HEK293T (cell line): Measurements from ENCODE around the gene LRP1B.

Experiments used
- CTCF ChIA-PET: fragments of 350-600 bp; formaldehyde crosslinking; extraction: SDS; loops from one replicate; lab custom pipeline; 2021; ENCODE audit warnings: antibody characterized with exemption, inconsistent platforms; lab: Yijun Ruan, JAX
- POLR2A ChIA-PET: fragments of 350-600 bp; formaldehyde crosslinking; extraction: SDS; loops from one replicate; lab custom pipeline; 2020; ENCODE audit warnings: antibody characterized with exemption, inconsistent platforms; lab: Yijun Ruan, JAX
- DNase-seq: peaks from one replicate; pipeline ENCODE4 v3.0.0; 2012; ENCODE audit warnings: mixed read lengths; ENCODE audit errors: extremely low spot score
- ARNT ChIP-seq: fragments of 450-650 bp; IDR thresholded peaks from 2 replicates; pipeline ENCODE4 v1.6.1; 2017; ENCODE audit warnings: mild to moderate bottlenecking
- BHLHE40 ChIP-seq: fragments of 450-650 bp; IDR thresholded peaks from 2 replicates; pipeline ENCODE4 v1.6.1; 2016; ENCODE audit warnings: mild to moderate bottlenecking, moderate library complexity, borderline replicate concordance
- CTBP1 ChIP-seq: fragments of 450-650 bp; IDR thresholded peaks from 2 replicates; pipeline ENCODE4 v1.6.1; 2016; ENCODE audit warnings: borderline replicate concordance
- ELF4 ChIP-seq: fragments of 450-650 bp; IDR thresholded peaks from 2 replicates; pipeline ENCODE4 v1.6.1; 2017; ENCODE audit warnings: antibody characterized with exemption
- FOXA1 ChIP-seq: fragments of 450-650 bp; IDR thresholded peaks from 2 replicates; pipeline ENCODE4 v1.6.1; 2016; ENCODE audit warnings: mild to moderate bottlenecking
- FOXK2 ChIP-seq: fragments of 450-650 bp; IDR thresholded peaks from 2 replicates; pipeline ENCODE4 v1.6.1; 2016; ENCODE audit warnings: mild to moderate bottlenecking
- FOXM1 ChIP-seq: fragments of 450-650 bp; IDR thresholded peaks from 2 replicates; pipeline ENCODE4 v1.6.1; 2017; ENCODE audit warnings: mild to moderate bottlenecking, borderline replicate concordance
- HDGF ChIP-seq: fragments of 450-650 bp; IDR thresholded peaks from 2 replicates; pipeline ENCODE4 v1.6.1; 2017; ENCODE audit warnings: antibody characterized with exemption, borderline replicate concordance
- L3MBTL2 ChIP-seq: fragments of 450-650 bp; conservative IDR thresholded peaks from 2 replicates; pipeline ENCODE4 v1.6.1; 2016; ENCODE audit warnings: mild to moderate bottlenecking
- LEF1 ChIP-seq: fragments of 450-650 bp; IDR thresholded peaks from 2 replicates; pipeline ENCODE4 v1.6.1; 2017; ENCODE audit warnings: mild to moderate bottlenecking, borderline replicate concordance
- NFRKB ChIP-seq: fragments of 450-650 bp; IDR thresholded peaks from 2 replicates; pipeline ENCODE4 v1.6.1; 2016; ENCODE audit warnings: mild to moderate bottlenecking, moderate library complexity
- PKNOX1 ChIP-seq: fragments of 450-650 bp; IDR thresholded peaks from 2 replicates; pipeline ENCODE4 v1.6.1; 2016
- SP1 ChIP-seq: fragments of 450-650 bp; IDR thresholded peaks from 2 replicates; pipeline ENCODE4 v1.6.1; 2017
- SUZ12 ChIP-seq: fragments of 450-650 bp; IDR thresholded peaks from 2 replicates; pipeline ENCODE4 v1.6.1; 2016; ENCODE audit warnings: mild to moderate bottlenecking
- TARDBP ChIP-seq: fragments of 450-650 bp; IDR thresholded peaks from 2 replicates; pipeline ENCODE4 v1.6.1; 2016
- ZNF384 ChIP-seq: fragments of 450-650 bp; IDR thresholded peaks from 2 replicates; pipeline ENCODE4 v1.6.1; 2016

The LRP1B gene

GRCh38 chr2:140384946-140385345 lies 1745.9 kb downstream of the LRP1B start:
- POLR2A ChIA-PET = no interaction called here
- CTCF ChIA-PET = no interaction called here
- DNase-seq = no peak
- TF ChIP-seq L3MBTL2 = no peak
- TF ChIP-seq FOXM1 = no peak
- TF ChIP-seq SUZ12 = no peak
- no peak for TF ChIP-seq BHLHE40
- no peak for TF ChIP-seq TARDBP
- no peak for TF ChIP-seq LEF1
- no peak for TF ChIP-seq ZNF384
- no peak for TF ChIP-seq HDGF
- no peak for TF ChIP-seq SP1
- no peak for TF ChIP-seq PKNOX1
- TF ChIP-seq FOXK2 = no peak

GRCh38 chr2:140383781-140384180 lies 1747.0 kb downstream of the LRP1B start:
- CTCF ChIA-PET = no interaction called here
- no peak for DNase-seq
- no peak for TF ChIP-seq CTBP1
- TF ChIP-seq LEF1 = no peak
- no peak for TF ChIP-seq ARNT
- no peak for TF ChIP-seq ZNF384
- TF ChIP-seq TARDBP = no peak
- TF ChIP-seq PKNOX1 = no peak
- no peak for TF ChIP-seq FOXA1
- TF ChIP-seq SP1 = no peak
- TF ChIP-seq SUZ12 = no peak
- no peak for TF ChIP-seq NFRKB
- no peak for TF ChIP-seq FOXK2
- TF ChIP-seq HDGF = no peak
- TF ChIP-seq L3MBTL2 = no peak
- no peak for TF ChIP-seq ELF4
- TF ChIP-seq FOXM1 = no peak
- no peak for TF ChIP-seq BHLHE40
- POLR2A ChIA-PET = no interaction called here

GRCh38 chr2:140376686-140377085 lies 1754.1 kb downstream of the LRP1B start:
- CTCF ChIA-PET = no interaction called here
- POLR2A ChIA-PET = no interaction called here
- no peak for DNase-seq
- no peak for TF ChIP-seq SUZ12
- TF ChIP-seq ZNF384 = no peak
- no peak for TF ChIP-seq FOXM1
- no peak for TF ChIP-seq TARDBP
- no peak for TF ChIP-seq ARNT
- no peak for TF ChIP-seq BHLHE40
- no peak for TF ChIP-seq PKNOX1
- TF ChIP-seq FOXK2 = no peak
- no peak for TF ChIP-seq L3MBTL2
- TF ChIP-seq SP1 = no peak

GRCh38 chr2:140363131-140363530 lies 1767.7 kb downstream of the LRP1B start:
- CTCF ChIA-PET = no interaction called here
- POLR2A ChIA-PET = no interaction called here
- DNase-seq = no peak

GRCh38 chr2:140362361-140362760 lies 1768.5 kb downstream of the LRP1B start:
- TF ChIP-seq HDGF = no peak
- no peak for TF ChIP-seq SUZ12
- TF ChIP-seq TARDBP = no peak
- TF ChIP-seq ZNF384 = no peak
- no peak for TF ChIP-seq CTBP1
- TF ChIP-seq PKNOX1 = no peak
- no peak for TF ChIP-seq ARNT
- TF ChIP-seq BHLHE40 = no peak
- TF ChIP-seq ELF4 = no peak
- no peak for TF ChIP-seq L3MBTL2
- no peak for TF ChIP-seq NFRKB
- TF ChIP-seq FOXM1 = no peak
- TF ChIP-seq LEF1 = no peak
- TF ChIP-seq SP1 = no peak
- ChIA-PET POLR2A (no interaction called here), CTCF (no interaction called here)
- no peak for DNase-seq

More at GRCh38 chr2:140363131-140363530, 1767.7 kb downstream of the LRP1B start:
- no peak for TF ChIP-seq TARDBP
- TF ChIP-seq FOXM1 = no peak
- no peak for TF ChIP-seq FOXK2
- TF ChIP-seq LEF1 = no peak
- no peak for TF ChIP-seq HDGF
- no peak for TF ChIP-seq FOXA1
- no peak for TF ChIP-seq BHLHE40
- TF ChIP-seq PKNOX1 = no peak
- TF ChIP-seq ARNT = no peak
- TF ChIP-seq L3MBTL2 = no peak
- no peak for TF ChIP-seq SP1
- TF ChIP-seq CTBP1 = no peak
- no peak for TF ChIP-seq ZNF384
- TF ChIP-seq SUZ12 = no peak
- no peak for TF ChIP-seq NFRKB
- TF ChIP-seq ELF4 = no peak
